K562 (cell line): ENCODE results near the gene CTXN1. TPM values are rescaled to one million over a fixed set of nuclear protein-coding genes. Genes with fewer than 3 reads are reported as not detected.

ENCODE experiments used
- MYBL2 ChIP-seq, 2 experiments: fragments of 450-650 bp in 1 of 2; sonication (generic) in 1 of 2; formaldehyde crosslinking in 1 of 2; IDR thresholded peaks; 2 replicates each; pipeline versions ENCODE4 v1.6.1 to v1.8.1; 2017 to 2022; ENCODE audit warnings: borderline replicate concordance in 1 of 2, inconsistent platforms in 1 of 2, low read depth in 1 of 2, mild to moderate bottlenecking in 1 of 2, missing genetic modification reagents in 1 of 2, moderate library complexity in 1 of 2
- NCOA1 ChIP-seq: fragments of 450-650 bp; IDR thresholded peaks from 2 replicates; pipeline ENCODE4 v1.6.1; 2016; ENCODE audit warnings: low read depth
- NR3C1 ChIP-seq: sonication (generic); formaldehyde crosslinking; IDR thresholded peaks from 2 replicates; pipeline ENCODE4 v1.8.1; 2022; ENCODE audit warnings: missing genetic modification reagents
- PML ChIP-seq: IDR thresholded peaks from 2 replicates; pipeline ENCODE4 v1.6.1; 2012; ENCODE audit warnings: low read length, inconsistent platforms
- ZNF408 ChIP-seq: fragments of 250-450 bp; sonication (Bioruptor Pico); IDR thresholded peaks from 2 replicates; pipeline ENCODE4 v1.4.0; 2020; ENCODE audit warnings: low read depth, mild to moderate bottlenecking, moderate library complexity
- polyA plus RNA-seq, 8 experiments: library from polyadenylated mRNA; depleted of rRNA in 4 of 8; stranded (reverse) in 5 of 8; unstranded in 3 of 8; fragments of >200 nt; fragmentation: Nextera tagmentation in 2 of 8; fragmentation: Illumina TruSeq in 1 of 8; extraction: Ambion mirVana in 2 of 8; extraction: Trizol in 1 of 8; gene quantifications; 2 replicates each; pipeline versions ENCODE4 v1.2.1 to v1.2.3, GENCODE V29; 2011 to 2014; ENCODE audit warnings: inconsistent platforms in 1 of 8, missing spikeins in 1 of 8
- total RNA-seq, 7 experiments: library from RNA; depleted of rRNA in 6 of 7; stranded (reverse); fragments of >200 nt in 6 of 7; fragmentation: Illumina TruSeq in 2 of 7; extraction: Trizol in 2 of 7; gene quantifications; 2 replicates each; pipeline versions ENCODE4 v1.2.1 to v1.2.3, GENCODE V29; 2011 to 2021; ENCODE audit warnings: low replicate concordance in 1 of 7
- TF ChIP-seq, protein P1 (sequence below): fragments of 250-450 bp; sonication (Bioruptor Pico); IDR thresholded peaks from 2 replicates; pipeline ENCODE4 v1.4.0; 2020; ENCODE audit warnings: mild to moderate bottlenecking, moderate library complexity
- TF ChIP-seq, protein P2 (sequence below), 2 experiments: fragments of 450-650 bp; IDR thresholded peaks; 2 replicates each; pipeline ENCODE4 v1.6.1; 2016; ENCODE audit warnings: mild to moderate bottlenecking in 2 of 2, borderline replicate concordance in 1 of 2, low read depth in 1 of 2, moderate library complexity in 1 of 2
- TF ChIP-seq, protein P3 (sequence below), 3 experiments: IDR thresholded peaks in 2 of 3; conservative IDR thresholded peaks in 1 of 3; 2 replicates each; pipeline ENCODE4 v1.5.1; 2011 to 2012; ENCODE audit warnings: low read length in 3 of 3, mild to moderate bottlenecking in 3 of 3, control low read depth in 2 of 3, improper control_type of control experiment in 1 of 3, inconsistent platforms in 1 of 3, low read depth in 1 of 3, mixed read lengths in 1 of 3, moderate library complexity in 1 of 3; ENCODE audit not compliant: insufficient read depth in 2 of 3
- TF ChIP-seq, protein P4 (sequence below), 2 experiments: fragments of 450-650 bp in 1 of 2; sonication (generic) in 1 of 2; formaldehyde crosslinking in 1 of 2; IDR thresholded peaks in 1 of 2; conservative IDR thresholded peaks in 1 of 2; 2 replicates each; pipeline versions ENCODE4 v1.6.1 to v1.8.1; 2016 to 2023; ENCODE audit warnings: mild to moderate bottlenecking in 2 of 2, moderate library complexity in 2 of 2, inconsistent platforms in 1 of 2, missing genetic modification reagents in 1 of 2

CTXN1 gene
- total and polyA plus RNA-seq, 9 of the 15 experiments (the other 6 are each of a cell fraction or from before 2014, with no cell fraction given): 0.15 to 37.4 (median 1.8) TPM; not detected in 2

DNA sequence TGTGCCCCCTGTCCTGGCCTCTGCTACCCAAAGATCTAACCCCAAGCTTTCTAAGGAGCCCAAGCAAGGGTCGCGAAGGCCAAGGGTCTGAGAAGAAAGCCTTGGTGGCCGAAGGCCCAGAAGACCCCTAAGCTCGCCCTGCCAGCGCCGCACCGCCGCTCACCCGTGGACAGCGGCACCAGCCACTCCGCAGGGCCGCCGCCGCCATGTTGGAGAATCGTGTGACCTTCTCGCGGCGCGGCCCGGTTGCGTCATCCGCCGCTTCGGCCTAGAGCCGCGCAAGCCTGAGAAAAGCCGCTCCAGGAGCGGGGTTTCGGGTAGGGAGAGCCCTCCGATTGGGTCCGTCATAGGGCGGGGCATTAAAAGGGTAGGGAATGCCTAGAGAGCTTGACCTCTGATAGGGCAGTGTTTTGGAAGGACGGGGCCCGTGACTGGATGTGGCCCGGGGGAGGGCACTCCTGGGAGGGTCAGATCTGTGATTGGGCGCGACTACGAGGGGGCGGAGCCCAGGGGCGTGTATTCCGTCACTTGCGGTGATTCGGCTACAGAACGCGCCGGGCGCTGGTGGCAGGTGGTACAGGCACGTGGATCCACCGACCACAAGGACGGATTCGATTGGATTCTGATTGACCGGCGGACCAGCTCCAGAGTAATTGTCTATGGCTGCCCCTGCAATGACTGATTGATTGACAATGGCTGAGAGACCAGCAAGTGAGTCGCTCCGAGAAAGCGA is 17.7 kb upstream of the CTXN1 start, which contains the start of gene TIMM44 (continued):
- TF ChIP-seq, protein P1, sequence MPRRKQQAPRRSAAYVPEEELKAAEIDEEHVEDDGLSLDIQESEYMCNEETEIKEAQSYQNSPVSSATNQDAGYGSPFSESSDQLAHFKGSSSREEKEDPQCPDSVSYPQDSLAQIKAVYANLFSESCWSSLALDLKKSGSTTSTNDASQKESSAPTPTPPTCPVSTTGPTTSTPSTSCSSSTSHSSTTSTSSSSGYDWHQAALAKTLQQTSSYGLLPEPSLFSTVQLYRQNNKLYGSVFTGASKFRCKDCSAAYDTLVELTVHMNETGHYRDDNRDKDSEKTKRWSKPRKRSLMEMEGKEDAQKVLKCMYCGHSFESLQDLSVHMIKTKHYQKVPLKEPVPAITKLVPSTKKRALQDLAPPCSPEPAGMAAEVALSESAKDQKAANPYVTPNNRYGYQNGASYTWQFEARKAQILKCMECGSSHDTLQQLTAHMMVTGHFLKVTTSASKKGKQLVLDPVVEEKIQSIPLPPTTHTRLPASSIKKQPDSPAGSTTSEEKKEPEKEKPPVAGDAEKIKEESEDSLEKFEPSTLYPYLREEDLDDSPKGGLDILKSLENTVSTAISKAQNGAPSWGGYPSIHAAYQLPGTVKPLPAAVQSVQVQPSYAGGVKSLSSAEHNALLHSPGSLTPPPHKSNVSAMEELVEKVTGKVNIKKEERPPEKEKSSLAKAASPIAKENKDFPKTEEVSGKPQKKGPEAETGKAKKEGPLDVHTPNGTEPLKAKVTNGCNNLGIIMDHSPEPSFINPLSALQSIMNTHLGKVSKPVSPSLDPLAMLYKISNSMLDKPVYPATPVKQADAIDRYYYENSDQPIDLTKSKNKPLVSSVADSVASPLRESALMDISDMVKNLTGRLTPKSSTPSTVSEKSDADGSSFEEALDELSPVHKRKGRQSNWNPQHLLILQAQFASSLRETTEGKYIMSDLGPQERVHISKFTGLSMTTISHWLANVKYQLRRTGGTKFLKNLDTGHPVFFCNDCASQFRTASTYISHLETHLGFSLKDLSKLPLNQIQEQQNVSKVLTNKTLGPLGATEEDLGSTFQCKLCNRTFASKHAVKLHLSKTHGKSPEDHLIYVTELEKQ (CRISPR knock-in tag): no peak
- TF ChIP-seq NR3C1 (no peak), NCOA1 (no peak), ZNF408 (CRISPR knock-in tag) (no peak), MYBL2 (IDR thresholded peaks at IDR 0.05; ENCODE audit: low read depth) (no peak), MYBL2 (CRISPR knock-in tag; IDR thresholded peaks at IDR 0.05; ENCODE audit: borderline replicate concordance) (no peak), PML (peak; percentile 59; the same call in 1 of the 2 replicates)
- TF ChIP-seq, protein P2, sequence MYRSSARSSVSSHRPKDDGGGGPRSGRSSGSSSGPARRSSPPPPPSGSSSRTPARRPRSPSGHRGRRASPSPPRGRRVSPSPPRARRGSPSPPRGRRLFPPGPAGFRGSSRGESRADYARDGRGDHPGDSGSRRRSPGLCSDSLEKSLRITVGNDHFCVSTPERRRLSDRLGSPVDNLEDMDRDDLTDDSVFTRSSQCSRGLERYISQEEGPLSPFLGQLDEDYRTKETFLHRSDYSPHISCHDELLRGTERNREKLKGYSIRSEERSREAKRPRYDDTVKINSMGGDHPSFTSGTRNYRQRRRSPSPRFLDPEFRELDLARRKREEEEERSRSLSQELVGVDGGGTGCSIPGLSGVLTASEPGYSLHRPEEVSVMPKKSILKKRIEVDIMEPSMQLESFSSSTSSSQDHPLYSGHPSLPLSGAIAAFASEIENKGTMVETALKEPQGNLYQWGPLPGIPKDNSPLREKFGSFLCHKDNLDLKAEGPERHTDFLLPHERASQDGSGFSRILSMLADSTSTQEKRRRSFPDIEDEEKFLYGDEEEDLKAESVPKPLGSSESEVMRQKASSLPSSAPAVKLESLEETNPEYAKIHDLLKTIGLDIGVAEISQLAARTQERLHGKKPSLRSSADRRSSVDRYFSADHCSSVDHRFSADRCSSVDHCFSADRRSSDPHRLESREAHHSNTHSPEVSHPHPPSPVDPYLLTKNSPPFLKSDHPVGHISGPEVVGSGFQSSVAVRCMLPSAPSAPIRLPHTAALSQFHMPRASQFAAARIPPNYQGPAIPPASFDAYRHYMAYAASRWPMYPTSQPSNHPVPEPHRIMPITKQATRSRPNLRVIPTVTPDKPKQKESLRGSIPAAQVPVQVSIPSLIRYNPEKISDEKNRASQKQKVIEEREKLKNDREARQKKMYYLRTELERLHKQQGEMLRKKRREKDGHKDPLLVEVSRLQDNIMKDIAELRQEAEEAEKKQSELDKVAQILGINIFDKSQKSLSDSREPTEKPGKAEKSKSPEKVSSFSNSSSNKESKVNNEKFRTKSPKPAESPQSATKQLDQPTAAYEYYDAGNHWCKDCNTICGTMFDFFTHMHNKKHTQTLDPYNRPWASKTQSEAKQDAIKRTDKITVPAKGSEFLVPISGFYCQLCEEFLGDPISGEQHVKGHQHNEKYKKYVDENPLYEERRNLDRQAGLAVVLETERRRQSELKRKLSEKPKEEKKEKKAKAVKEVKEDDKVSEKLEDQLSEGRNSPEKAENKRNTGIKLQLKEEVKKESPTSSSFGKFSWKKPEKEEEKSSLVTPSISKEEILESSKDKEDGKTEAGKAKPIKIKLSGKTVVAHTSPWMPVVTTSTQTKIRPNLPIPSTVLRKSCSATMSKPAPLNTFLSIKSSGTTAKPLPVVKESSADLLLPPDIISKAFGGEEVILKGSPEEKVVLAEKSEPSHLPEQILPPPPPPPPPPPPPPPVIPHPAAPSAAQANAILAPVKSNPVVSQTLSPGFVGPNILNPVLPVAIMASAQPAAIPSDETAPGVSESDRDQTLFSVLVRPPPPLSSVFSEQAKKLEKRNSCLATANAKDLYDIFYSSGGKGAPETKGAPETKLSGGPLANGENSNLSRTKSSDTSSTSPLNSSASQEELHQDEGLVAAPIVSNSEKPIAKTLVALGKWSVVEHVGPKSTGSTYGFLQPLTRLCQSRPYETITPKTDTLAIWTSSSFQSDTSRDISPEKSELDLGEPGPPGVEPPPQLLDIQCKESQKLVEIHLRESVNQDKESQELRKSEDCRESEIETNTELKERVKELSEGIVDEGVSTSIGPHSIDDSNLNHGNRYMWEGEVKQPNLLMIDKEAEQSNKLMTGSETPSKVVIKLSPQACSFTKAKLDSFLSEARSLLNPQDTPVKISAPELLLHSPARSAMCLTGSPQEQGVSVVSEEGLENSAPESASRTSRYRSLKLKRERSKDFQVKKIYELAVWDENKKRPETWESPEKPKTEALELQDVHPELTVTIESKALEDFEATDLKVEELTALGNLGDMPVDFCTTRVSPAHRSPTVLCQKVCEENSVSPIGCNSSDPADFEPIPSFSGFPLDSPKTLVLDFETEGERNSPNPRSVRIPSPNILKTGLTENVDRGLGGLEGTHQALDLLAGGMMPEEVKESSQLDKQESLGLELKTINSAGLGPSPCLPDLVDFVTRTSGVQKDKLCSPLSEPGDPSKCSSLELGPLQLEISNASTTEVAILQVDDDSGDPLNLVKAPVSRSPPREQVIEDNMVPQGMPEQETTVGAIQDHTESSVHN (IDR thresholded peaks at IDR 0.05; ENCODE audit: borderline replicate concordance in 1 of 2, low read depth in 1 of 2): no peak
- TF ChIP-seq, protein P3, sequence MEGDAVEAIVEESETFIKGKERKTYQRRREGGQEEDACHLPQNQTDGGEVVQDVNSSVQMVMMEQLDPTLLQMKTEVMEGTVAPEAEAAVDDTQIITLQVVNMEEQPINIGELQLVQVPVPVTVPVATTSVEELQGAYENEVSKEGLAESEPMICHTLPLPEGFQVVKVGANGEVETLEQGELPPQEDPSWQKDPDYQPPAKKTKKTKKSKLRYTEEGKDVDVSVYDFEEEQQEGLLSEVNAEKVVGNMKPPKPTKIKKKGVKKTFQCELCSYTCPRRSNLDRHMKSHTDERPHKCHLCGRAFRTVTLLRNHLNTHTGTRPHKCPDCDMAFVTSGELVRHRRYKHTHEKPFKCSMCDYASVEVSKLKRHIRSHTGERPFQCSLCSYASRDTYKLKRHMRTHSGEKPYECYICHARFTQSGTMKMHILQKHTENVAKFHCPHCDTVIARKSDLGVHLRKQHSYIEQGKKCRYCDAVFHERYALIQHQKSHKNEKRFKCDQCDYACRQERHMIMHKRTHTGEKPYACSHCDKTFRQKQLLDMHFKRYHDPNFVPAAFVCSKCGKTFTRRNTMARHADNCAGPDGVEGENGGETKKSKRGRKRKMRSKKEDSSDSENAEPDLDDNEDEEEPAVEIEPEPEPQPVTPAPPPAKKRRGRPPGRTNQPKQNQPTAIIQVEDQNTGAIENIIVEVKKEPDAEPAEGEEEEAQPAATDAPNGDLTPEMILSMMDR (IDR thresholded peaks at IDR 0.05 in 2 of 3, conservative IDR thresholded peaks at IDR 0.05 in 1 of 3; ENCODE audit: insufficient read depth in 2 of 3, low read depth in 1 of 3, low read length in 3 of 3): no peak
- TF ChIP-seq, protein P4, sequence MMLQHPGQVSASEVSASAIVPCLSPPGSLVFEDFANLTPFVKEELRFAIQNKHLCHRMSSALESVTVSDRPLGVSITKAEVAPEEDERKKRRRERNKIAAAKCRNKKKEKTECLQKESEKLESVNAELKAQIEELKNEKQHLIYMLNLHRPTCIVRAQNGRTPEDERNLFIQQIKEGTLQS (IDR thresholded peaks at IDR 0.05): peak; percentile 100
- TF ChIP-seq, protein P4 (CRISPR knock-in tag; conservative IDR thresholded peaks at IDR 0.05): peak; percentile 99
